GM12865 (cell line): ENCODE results near the gene CCNK.

Source experiments
- DNase-seq: peaks from one replicate; pipeline ENCODE4 v3.0.0; 2010; ENCODE audit warnings: low read depth
- H3K4me3 ChIP-seq: 2 replicates; pipeline ENCODE4 v1.5.1; 2011; ENCODE audit warnings: mild to moderate bottlenecking, low read depth, low read length, control low read depth
- TF ChIP-seq, protein P1 (sequence below): IDR thresholded peaks from 2 replicates; pipeline ENCODE4 v1.5.1; 2011; ENCODE audit warnings: low read length, control low read depth, low read depth, inconsistent platforms; ENCODE audit not compliant: insufficient read depth; ENCODE audit errors: missing control alignments

Gene CCNK

DNA sequence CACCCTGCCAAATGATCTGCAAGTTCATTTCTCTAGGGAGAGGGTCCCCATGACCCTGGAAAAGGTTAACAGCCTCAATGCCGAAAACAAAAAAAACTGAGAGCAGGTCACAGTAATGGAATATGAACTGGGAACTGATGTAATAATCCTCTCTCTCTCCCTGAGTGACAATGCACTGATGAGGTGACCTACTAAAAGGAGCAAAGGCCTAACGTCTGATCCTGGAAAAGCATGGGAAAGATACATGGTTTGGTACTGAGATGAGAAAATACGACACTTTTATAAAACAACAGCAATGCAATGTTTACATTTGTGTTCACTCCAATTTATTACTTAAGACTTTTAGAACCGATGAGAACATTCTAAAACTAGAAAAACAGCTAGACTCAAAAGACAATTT lies 28.2 kb upstream of the CCNK start:
- TF ChIP-seq, protein P1, sequence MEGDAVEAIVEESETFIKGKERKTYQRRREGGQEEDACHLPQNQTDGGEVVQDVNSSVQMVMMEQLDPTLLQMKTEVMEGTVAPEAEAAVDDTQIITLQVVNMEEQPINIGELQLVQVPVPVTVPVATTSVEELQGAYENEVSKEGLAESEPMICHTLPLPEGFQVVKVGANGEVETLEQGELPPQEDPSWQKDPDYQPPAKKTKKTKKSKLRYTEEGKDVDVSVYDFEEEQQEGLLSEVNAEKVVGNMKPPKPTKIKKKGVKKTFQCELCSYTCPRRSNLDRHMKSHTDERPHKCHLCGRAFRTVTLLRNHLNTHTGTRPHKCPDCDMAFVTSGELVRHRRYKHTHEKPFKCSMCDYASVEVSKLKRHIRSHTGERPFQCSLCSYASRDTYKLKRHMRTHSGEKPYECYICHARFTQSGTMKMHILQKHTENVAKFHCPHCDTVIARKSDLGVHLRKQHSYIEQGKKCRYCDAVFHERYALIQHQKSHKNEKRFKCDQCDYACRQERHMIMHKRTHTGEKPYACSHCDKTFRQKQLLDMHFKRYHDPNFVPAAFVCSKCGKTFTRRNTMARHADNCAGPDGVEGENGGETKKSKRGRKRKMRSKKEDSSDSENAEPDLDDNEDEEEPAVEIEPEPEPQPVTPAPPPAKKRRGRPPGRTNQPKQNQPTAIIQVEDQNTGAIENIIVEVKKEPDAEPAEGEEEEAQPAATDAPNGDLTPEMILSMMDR, result no peak
- no peak for DNase-seq
- H3K4me3 ChIP-seq, result no peak overlapping the region

DNA sequence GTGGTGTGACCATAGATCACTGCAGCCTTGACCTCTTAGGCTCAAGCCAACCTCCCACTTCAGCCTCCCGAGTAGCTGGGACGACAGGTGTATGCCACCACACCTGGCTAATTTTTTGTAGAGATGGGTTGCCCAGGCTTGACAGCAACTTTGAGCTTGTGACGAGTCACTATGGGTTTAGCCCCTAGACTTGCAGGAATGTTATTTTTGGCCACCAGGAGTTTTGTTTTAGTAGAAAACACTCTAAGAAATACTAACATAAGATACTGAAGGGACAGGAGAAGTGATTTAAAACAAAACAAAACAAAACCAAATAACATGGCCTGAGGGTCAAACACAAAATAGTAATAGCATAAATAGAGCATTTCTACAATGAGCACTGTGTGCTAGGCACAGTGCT lies 27.0 kb upstream of the CCNK start:
- no peak for DNase-seq
- H3K4me3 ChIP-seq, result no peak overlapping the region
- TF ChIP-seq, protein P1, result no peak

DNA sequence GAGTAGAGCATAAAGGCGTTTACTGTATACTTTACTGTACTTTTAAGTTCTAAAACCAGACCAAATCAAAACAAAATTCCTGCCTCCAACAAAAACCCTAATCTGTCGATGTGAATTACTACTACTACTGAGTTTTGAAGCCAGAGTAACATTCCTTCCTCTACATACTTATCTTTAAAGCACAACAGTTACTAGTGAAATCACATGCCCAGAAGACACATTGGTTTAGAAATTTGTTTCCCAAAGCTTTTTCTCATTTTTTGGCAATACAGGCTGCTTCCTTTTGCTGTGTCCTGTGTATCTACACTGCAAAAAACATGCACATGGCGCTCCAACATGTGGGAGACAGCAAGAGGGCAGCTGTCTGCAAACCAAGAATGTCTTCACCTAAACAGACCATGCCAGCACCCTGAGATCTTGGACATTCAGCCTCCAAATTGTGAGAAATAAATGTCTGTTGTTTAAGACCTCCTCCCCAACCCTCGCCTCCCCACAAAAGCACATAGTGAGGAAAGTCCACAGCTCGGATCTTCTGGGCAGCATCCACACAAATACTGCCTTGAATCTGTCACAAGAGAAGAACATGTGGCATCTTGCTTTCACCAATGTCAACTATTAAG lies 21.6 kb upstream of the CCNK start:
- TF ChIP-seq, protein P1, result no peak
- H3K4me3 ChIP-seq, result no peak overlapping the region
- DNase-seq, result no peak

DNA sequence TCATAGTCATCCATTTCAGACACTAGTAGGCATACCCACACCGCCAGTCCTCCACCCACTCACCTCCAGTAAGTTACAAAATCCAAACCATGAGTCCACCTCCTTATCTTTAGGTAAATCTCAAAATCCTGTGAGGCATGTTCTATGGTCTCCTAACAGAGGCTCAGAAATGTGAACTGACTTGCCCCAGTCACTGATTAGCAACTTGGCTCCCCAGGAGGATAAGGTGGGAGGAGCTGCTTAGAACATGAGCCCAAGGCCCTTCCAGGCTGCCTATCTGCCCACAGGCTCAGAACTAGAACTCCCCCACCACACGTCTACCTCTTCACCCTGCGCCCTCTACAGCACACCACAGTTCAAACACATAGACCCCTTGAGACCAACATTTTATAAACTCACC lies 20.4 kb upstream of the CCNK start:
- DNase-seq, result no peak
- H3K4me3 ChIP-seq, result no peak overlapping the region
- TF ChIP-seq, protein P1, result no peak

DNA sequence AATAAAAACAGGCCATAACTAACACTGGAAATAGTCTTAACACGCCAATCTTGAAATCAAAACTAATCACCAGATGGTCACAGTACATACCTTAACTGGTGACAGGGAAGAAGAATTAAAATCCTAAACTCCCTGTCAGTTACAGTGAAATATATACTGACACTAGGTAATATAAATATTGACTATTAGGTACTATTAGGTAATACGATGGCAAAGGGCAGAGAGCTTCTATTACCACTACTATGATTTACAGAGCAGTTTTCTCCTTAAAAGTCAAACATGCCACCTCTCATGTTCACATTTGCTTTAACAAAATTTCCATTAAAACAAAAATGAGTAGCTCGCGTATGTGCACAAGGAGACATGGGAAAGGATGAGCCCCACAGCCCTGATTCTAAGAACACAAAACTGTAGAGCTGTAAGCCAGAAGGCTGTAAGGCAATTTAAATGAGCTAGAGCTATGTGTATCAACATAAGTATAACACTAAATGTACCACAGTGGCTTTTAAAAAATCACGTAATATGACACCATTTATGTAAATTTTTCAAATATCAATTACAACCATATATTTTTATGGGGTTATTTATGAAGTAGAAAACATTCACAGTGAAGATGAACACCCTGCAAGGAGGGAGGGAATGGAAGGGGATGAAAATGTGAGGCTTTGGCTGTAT lies 19.7 kb upstream of the CCNK start:
- TF ChIP-seq, protein P1, result no peak
- DNase-seq, result no peak
- H3K4me3 ChIP-seq, result no peak overlapping the region

DNA sequence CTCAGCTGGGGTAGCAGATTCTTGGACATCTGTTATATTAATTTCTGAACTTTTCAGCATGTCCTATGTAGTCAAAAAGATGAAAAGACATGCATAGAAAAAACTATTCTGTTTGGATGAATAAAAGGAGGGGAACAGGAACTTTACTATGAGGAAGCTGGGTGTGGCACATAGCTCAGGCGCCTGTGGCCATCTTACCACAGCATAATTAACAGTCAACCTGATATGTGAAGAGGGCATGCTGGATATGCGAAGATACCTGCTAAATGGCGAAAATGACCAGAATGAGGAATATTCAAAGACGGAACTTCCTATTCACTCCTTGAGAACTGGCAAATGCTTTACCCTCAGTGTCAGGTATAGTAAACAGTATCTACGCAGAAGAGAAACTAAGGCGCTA lies 19.0 kb upstream of the CCNK start:
- TF ChIP-seq, protein P1, result no peak
- no peak for DNase-seq
- no peak overlapping the region for H3K4me3 ChIP-seq

DNA sequence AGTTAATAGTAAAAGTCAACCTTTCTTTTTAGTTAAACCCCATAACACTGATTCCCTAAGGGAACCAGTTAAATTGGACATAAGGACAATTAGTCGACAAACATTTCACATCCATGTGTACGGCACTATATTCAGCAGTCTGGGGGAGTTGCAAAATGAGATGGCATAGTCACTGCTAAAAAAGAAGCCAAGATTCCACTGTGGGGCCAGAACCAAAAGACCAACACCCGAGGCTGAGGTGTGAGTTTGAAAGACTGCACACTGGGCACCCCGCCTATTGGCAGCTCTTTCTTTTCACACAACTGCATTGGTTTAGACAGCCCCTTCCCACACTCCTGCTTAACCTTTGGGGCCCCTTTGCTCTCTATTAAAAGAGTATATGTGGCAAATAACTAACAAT lies 17.2 kb upstream of the CCNK start:
- DNase-seq, result no peak
- TF ChIP-seq, protein P1, result no peak
- no peak overlapping the region for H3K4me3 ChIP-seq
